ENCODE data around the gene LTO1.

GRCh38 chr11:69648679-69649575 is 26.2 kb downstream of the LTO1 start:
- no peak for TF ChIP-seq POLR2AphosphoS5 (IDR thresholded peaks at IDR 0.05; ENCODE audit: low read depth)
- TF ChIP-seq CTCF (IDR thresholded peaks at IDR 0.05; ENCODE audit: insufficient read depth, low read length): no peak
- TF ChIP-seq REST (IDR thresholded peaks at IDR 0.05; ENCODE audit: insufficient replicate concordance, low read depth): no peak
- no peak for TF ChIP-seq GABPA (IDR thresholded peaks at IDR 0.05; ENCODE audit: low read depth)
- TF ChIP-seq SPI1 (IDR thresholded peaks at IDR 0.05; ENCODE audit: borderline replicate concordance, low read depth): no peak

All from HL-60 (cell line).